ENCODE data around the gene TMEM9. TPM values are rescaled to one million over a fixed set of nuclear protein-coding genes. Genes with fewer than 3 reads are reported as not detected.

Gene TMEM9
- polyA plus RNA-seq, 3 donors = 13.6 to 43.6 (median 22.4) TPM

- H3K27ac Mint-ChIP-seq = no peak overlapping the region
- no peak overlapping the region for H3K4me3 ChIP-seq (replicated peaks in 1 of 3; ENCODE audit: low read depth in 2 of 3, low read length in 3 of 3)
- H4K20me1 ChIP-seq (ENCODE audit: insufficient read depth, low read length) = no peaks in the 10 kb centered on the region
- H3K4me1 Mint-ChIP-seq = no peaks in the 10 kb centered on the region
- H3K4me2 ChIP-seq (replicated peaks; ENCODE audit: extremely low read depth, low read length, poor library complexity, severe bottlenecking) = no peak overlapping the region
- no peaks in the 10 kb centered on the region for H3K9me3 Mint-ChIP-seq
- no peaks in the 10 kb centered on the region for H3K27me3 ChIP-seq (ENCODE audit: control insufficient read depth in 2 of 2, insufficient read depth in 2 of 2, low read length in 2 of 2)
- H3K36me3 ChIP-seq (replicated peaks in 1 of 2; ENCODE audit: control insufficient read depth in 1 of 2, insufficient read depth in 2 of 2, low read length in 2 of 2) = peaks cover 63 to 78% of the 10 kb centered on the region in 2 donors
- H3K4me1 ChIP-seq (ENCODE audit: control insufficient read depth in 1 of 2, insufficient read depth in 2 of 2, low read length in 2 of 2) = no peaks in the 10 kb centered on the region
- no peak for TF ChIP-seq CTCF (IDR thresholded peaks at IDR 0.05)
- H3K9me3 ChIP-seq (replicated peaks in 1 of 2; ENCODE audit: control insufficient read depth in 1 of 2, insufficient read depth in 1 of 2, low read length in 2 of 2) = no peaks in the 10 kb centered on the region
- no peak overlapping the region for H3K9ac ChIP-seq (ENCODE audit: insufficient read depth, low read length, poor library complexity, severe bottlenecking)
- peaks cover 0 to 3% (median 0%) of the 10 kb centered on the region in 3 donors for H3K27me3 Mint-ChIP-seq (ENCODE audit: low read depth in 3 of 3)
- H3K79me2 ChIP-seq (ENCODE audit: insufficient read depth, low read length) = no peaks in the 10 kb centered on the region
- 95% methylated on average over 5 of the region's 5 CpGs for WGBS (ENCODE audit: insufficient coverage)
- H3K36me3 Mint-ChIP-seq = peaks cover 62 to 85% of the 10 kb centered on the region in 2 donors
- no peak overlapping the region for H2AFZ ChIP-seq (ENCODE audit: insufficient read depth, low read depth, low read length, poor library complexity, severe bottlenecking)
- H3K27ac ChIP-seq (ENCODE audit: low read depth in 1 of 2, low read length in 2 of 2) = no peak overlapping the region
- intact Hi-C loops (cut with micrococcal nuclease) = no loop called here
- no peak for DNase-seq
- H3K4me3 Mint-ChIP-seq = no peak overlapping the region
Measured at GRCh38 chr1:201139306-201139705, 15.0 kb downstream of the TMEM9 start.

DNA sequence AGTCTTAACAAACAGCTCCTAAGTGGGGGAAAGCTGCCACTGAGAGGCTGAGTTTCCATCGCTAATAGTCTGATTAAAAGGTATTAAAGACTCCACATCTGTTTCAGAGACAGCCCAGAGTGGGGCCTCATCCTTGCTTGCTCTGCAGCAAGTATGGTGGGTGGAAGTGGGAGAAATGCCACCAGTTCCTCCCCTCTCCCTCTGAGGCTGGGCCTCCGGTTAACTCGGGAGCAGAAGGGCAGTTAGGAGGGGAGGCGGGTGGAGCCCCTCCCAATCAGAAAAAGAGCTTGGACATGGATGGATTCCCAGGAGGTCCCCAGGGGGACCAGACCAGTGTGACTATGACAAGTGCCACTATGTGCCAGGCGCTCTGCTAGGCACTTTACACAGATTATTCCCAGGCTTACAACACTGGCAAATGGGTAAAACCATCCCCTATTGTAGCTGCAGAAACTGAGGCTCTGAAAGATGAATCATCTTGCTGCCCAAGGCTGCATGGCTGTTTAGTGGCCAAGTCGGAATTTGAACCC is 15.9 kb downstream of the TMEM9 start:
- Histone ChIP-seq H3K79me2 (ENCODE audit: insufficient read depth, low read length) (no peaks in the 10 kb centered on the region), H3K9me3 (replicated peaks in 1 of 2; ENCODE audit: control insufficient read depth in 1 of 2, insufficient read depth in 1 of 2, low read length in 2 of 2) (no peaks in the 10 kb centered on the region), H3K4me2 (replicated peaks; ENCODE audit: extremely low read depth, low read length, poor library complexity, severe bottlenecking) (no peak overlapping the region), H3K36me3 (replicated peaks in 1 of 2; ENCODE audit: control insufficient read depth in 1 of 2, insufficient read depth in 2 of 2, low read length in 2 of 2) (peaks cover 54 to 69% of the 10 kb centered on the region in 2 donors), H3K9ac (ENCODE audit: insufficient read depth, low read length, poor library complexity, severe bottlenecking) (no peak overlapping the region), H3K27ac (ENCODE audit: low read depth in 1 of 2, low read length in 2 of 2) (no peak overlapping the region), H2AFZ (ENCODE audit: insufficient read depth, low read depth, low read length, poor library complexity, severe bottlenecking) (no peak overlapping the region), H3K4me1 (ENCODE audit: control insufficient read depth in 1 of 2, insufficient read depth in 2 of 2, low read length in 2 of 2) (no peaks in the 10 kb centered on the region), H4K20me1 (ENCODE audit: insufficient read depth, low read length) (no peaks in the 10 kb centered on the region), H3K4me3 (replicated peaks in 1 of 3; ENCODE audit: low read depth in 2 of 3, low read length in 3 of 3) (no peak overlapping the region), H3K27me3 (ENCODE audit: control insufficient read depth in 2 of 2, insufficient read depth in 2 of 2, low read length in 2 of 2) (no peaks in the 10 kb centered on the region)
- no peak overlapping the region for H3K4me3 Mint-ChIP-seq
- WGBS (ENCODE audit: insufficient coverage) = 100% methylated on average over 3 of the region's 6 CpGs
- no peak for TF ChIP-seq CTCF (IDR thresholded peaks at IDR 0.05)
- no peak for DNase-seq
- H3K27me3 Mint-ChIP-seq (ENCODE audit: low read depth in 3 of 3) = peaks cover 0 to 3% (median 3%) of the 10 kb centered on the region in 3 donors
- peaks cover 53 to 76% of the 10 kb centered on the region in 2 donors for H3K36me3 Mint-ChIP-seq
- no peaks in the 10 kb centered on the region for H3K9me3 Mint-ChIP-seq
- intact Hi-C loops (cut with micrococcal nuclease) = no loop called here
- no peaks in the 10 kb centered on the region for H3K4me1 Mint-ChIP-seq
- H3K27ac Mint-ChIP-seq = no peak overlapping the region
